Neural progenitor cell (in vitro differentiated cells): ENCODE data around the gene CD101.

Experiments used
- EZH2phosphoT487 ChIP-seq: fragments of 200-600 bp; sonication (generic); IDR thresholded peaks from 2 replicates; pipeline ENCODE4 v1.6.1; 2017; ENCODE audit warnings: antibody characterized with exemption
- TF ChIP-seq, protein P1 (sequence below): fragments of 200-600 bp; sonication (generic); IDR thresholded peaks from 2 replicates; pipeline ENCODE4 v1.5.1; 2017; ENCODE audit warnings: antibody characterized with exemption, mild to moderate bottlenecking

DNA sequence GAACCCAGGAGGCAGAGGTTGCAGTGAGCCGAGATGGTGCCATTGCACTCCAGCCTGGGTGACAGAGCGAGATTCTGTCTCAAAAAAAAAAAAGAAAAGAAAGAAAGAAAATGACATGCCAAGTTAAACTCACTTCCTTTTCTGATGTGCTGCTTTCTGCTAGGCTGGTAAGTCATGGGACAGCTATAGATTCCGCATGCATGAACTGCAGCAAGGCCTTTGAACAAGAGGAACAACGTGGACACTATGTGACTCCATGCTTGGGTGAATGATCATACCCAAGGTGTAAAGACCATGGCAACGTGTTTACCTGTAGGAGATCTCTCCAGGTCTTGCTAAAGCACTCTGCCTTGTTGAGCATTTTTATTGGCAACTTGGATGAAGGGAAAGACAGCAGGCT is 48.3 kb downstream of the CD101 start:
- TF ChIP-seq, protein P1, sequence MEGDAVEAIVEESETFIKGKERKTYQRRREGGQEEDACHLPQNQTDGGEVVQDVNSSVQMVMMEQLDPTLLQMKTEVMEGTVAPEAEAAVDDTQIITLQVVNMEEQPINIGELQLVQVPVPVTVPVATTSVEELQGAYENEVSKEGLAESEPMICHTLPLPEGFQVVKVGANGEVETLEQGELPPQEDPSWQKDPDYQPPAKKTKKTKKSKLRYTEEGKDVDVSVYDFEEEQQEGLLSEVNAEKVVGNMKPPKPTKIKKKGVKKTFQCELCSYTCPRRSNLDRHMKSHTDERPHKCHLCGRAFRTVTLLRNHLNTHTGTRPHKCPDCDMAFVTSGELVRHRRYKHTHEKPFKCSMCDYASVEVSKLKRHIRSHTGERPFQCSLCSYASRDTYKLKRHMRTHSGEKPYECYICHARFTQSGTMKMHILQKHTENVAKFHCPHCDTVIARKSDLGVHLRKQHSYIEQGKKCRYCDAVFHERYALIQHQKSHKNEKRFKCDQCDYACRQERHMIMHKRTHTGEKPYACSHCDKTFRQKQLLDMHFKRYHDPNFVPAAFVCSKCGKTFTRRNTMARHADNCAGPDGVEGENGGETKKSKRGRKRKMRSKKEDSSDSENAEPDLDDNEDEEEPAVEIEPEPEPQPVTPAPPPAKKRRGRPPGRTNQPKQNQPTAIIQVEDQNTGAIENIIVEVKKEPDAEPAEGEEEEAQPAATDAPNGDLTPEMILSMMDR = no peak
- TF ChIP-seq EZH2phosphoT487 = no peak
